ENCODE data around the gene MATN3.

DNA sequence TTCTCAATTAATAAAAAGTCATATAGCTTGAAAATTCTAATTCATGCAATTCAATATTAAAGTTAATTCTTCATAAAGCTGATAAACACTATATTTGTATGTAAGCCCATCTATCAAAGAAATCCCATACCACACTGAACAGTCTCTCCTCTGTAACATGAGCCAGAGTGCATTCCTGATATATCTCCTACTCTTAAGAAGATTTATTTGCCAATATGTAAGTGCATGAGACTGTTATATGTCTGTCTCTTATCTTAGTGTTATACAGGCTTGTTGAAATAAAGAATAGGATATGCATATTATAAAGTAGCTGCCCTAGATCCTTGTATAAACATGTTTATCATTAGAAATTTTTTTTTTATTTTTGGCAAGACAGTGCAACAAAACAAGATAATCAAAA, 70.3 kb downstream of the MATN3 start:
- TF ChIP-seq POLR2AphosphoS5 (IDR thresholded peaks at IDR 0.05; ENCODE audit: low read depth, low read length), result no peak
- TF ChIP-seq, protein P1, sequence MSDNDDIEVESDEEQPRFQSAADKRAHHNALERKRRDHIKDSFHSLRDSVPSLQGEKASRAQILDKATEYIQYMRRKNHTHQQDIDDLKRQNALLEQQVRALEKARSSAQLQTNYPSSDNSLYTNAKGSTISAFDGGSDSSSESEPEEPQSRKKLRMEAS (IDR thresholded peaks at IDR 0.05; ENCODE audit: low read depth), result no peak
- TF ChIP-seq MXI1 (IDR thresholded peaks at IDR 0.05; ENCODE audit: low read depth, low read length), result no peak
- TF ChIP-seq, protein P2, sequence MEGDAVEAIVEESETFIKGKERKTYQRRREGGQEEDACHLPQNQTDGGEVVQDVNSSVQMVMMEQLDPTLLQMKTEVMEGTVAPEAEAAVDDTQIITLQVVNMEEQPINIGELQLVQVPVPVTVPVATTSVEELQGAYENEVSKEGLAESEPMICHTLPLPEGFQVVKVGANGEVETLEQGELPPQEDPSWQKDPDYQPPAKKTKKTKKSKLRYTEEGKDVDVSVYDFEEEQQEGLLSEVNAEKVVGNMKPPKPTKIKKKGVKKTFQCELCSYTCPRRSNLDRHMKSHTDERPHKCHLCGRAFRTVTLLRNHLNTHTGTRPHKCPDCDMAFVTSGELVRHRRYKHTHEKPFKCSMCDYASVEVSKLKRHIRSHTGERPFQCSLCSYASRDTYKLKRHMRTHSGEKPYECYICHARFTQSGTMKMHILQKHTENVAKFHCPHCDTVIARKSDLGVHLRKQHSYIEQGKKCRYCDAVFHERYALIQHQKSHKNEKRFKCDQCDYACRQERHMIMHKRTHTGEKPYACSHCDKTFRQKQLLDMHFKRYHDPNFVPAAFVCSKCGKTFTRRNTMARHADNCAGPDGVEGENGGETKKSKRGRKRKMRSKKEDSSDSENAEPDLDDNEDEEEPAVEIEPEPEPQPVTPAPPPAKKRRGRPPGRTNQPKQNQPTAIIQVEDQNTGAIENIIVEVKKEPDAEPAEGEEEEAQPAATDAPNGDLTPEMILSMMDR (IDR thresholded peaks at IDR 0.05), result no peak
- no peak for TF ChIP-seq GATA2 (CRISPR knock-in tag; IDR thresholded peaks at IDR 0.05)
- no peak for TF ChIP-seq TEAD4 (IDR thresholded peaks at IDR 0.05; ENCODE audit: borderline replicate concordance, insufficient read depth)
- TF ChIP-seq YY1 (IDR thresholded peaks at IDR 0.05; ENCODE audit: low read depth), result no peak

All from SK-N-SH (cell line).